ENCODE data around the gene GRIA4. TPM values are rescaled to one million over a fixed set of nuclear protein-coding genes. Genes with fewer than 3 reads are reported as not detected.

GRIA4 gene
- total and polyA plus RNA-seq, 7 donors = 0.03 to 0.17 (median 0.06) TPM; not detected in 4

- TF ChIP-seq CTCF (IDR thresholded peaks at IDR 0.05) = no peak
- ATAC-seq = no peak
- no peaks in the 10 kb centered on the region for H3K4me1 ChIP-seq
Observed at GRCh38 chr11:105975128-105975527, 365.3 kb downstream of the GRIA4 start.

GRCh38 chr11:105979997-105980703, 370.3 kb downstream of the GRIA4 start:
- Histone ChIP-seq H3K4me3 (no peak overlapping the region), H3K9me3 (no peaks in the 10 kb centered on the region), H3K36me3 (ENCODE audit: insufficient read depth in 1 of 2, low read depth in 1 of 2) (no peaks in the 10 kb centered on the region), H3K27ac (no peak overlapping the region), H3K27me3 (ENCODE audit: insufficient read depth in 3 of 3, low read length in 2 of 3) (no peaks in the 10 kb centered on the region), H3K4me1 (no peaks in the 10 kb centered on the region)
- TF ChIP-seq CTCF (IDR thresholded peaks at IDR 0.05) = no peak
- ATAC-seq = no peak
- WGBS, 3 donors = 93 to 95% (median 94%) methylated on average over 10 of the region's 10 CpGs
- intact Hi-C loops (cut with DNase I) = no loop called here
- DNase-seq = no peak

More at GRCh38 chr11:105975128-105975527, 365.3 kb downstream of the GRIA4 start:
- H3K27me3 ChIP-seq (ENCODE audit: insufficient read depth in 3 of 3, low read length in 2 of 3) = no peaks in the 10 kb centered on the region
- no peak overlapping the region for H3K4me3 ChIP-seq
- 83 to 95% (median 84%) methylated on average over 1 of the region's 1 CpG for WGBS, 3 donors
- H3K9me3 ChIP-seq = no peaks in the 10 kb centered on the region
- no peaks in the 10 kb centered on the region for H3K36me3 ChIP-seq (ENCODE audit: insufficient read depth in 1 of 2, low read depth in 1 of 2)
- H3K27ac ChIP-seq = no peak overlapping the region
- intact Hi-C loops (cut with DNase I) = no loop called here
- DNase-seq = no peak

GRCh38 chr11:105986554-105986953, 376.7 kb downstream of the GRIA4 start:
- DNase-seq (no peak), ATAC-seq (no peak)
- Histone ChIP-seq H3K4me3 (no peak overlapping the region), H3K9me3 (no peaks in the 10 kb centered on the region), H3K4me1 (no peaks in the 10 kb centered on the region), H3K27me3 (ENCODE audit: insufficient read depth in 3 of 3, low read length in 2 of 3) (no peaks in the 10 kb centered on the region), H3K36me3 (ENCODE audit: insufficient read depth in 1 of 2, low read depth in 1 of 2) (no peaks in the 10 kb centered on the region), H3K27ac (no peak overlapping the region)
- intact Hi-C loops (cut with DNase I) = no loop called here
- 86 to 95% (median 88%) methylated on average over 2 of the region's 2 CpGs for WGBS, 3 donors
- TF ChIP-seq CTCF (IDR thresholded peaks at IDR 0.05) = no peak

GRCh38 chr11:105988197-105988596, 378.3 kb downstream of the GRIA4 start:
- no peak for TF ChIP-seq CTCF (IDR thresholded peaks at IDR 0.05)
- H3K9me3 ChIP-seq = no peaks in the 10 kb centered on the region
- DNase-seq = no peak
- H3K4me1 ChIP-seq = no peaks in the 10 kb centered on the region
- H3K36me3 ChIP-seq (ENCODE audit: insufficient read depth in 1 of 2, low read depth in 1 of 2) = no peaks in the 10 kb centered on the region
- no peak for ATAC-seq
- no peak overlapping the region for H3K4me3 ChIP-seq
- intact Hi-C loops (cut with DNase I) = no loop called here
- H3K27ac ChIP-seq = no peak overlapping the region
- WGBS, 3 donors = 92 to 98% (median 97%) methylated on average over 3 of the region's 3 CpGs
- no peaks in the 10 kb centered on the region for H3K27me3 ChIP-seq (ENCODE audit: insufficient read depth in 3 of 3, low read length in 2 of 3)

- DNase-seq (no peak), ATAC-seq (no peak)
- no peaks in the 10 kb centered on the region for H3K27me3 ChIP-seq (ENCODE audit: insufficient read depth in 3 of 3, low read length in 2 of 3)
- no peak overlapping the region for H3K27ac ChIP-seq
- peaks cover 0 to 2% of the 10 kb centered on the region in 2 donors for H3K36me3 ChIP-seq (ENCODE audit: insufficient read depth in 1 of 2, low read depth in 1 of 2)
- no peak for TF ChIP-seq CTCF (IDR thresholded peaks at IDR 0.05)
- WGBS, 3 donors = 92 to 96% (median 95%) methylated on average over 2 of the region's 2 CpGs
- no peaks in the 10 kb centered on the region for H3K9me3 ChIP-seq
- no peak overlapping the region for H3K4me3 ChIP-seq
- no peaks in the 10 kb centered on the region for H3K4me1 ChIP-seq
- intact Hi-C loops (cut with DNase I) = no loop called here
Observed at GRCh38 chr11:105989124-105989523, 379.3 kb downstream of the GRIA4 start.

Data from psoas muscle (tissue), 8 donors.